ENCODE data around the gene EPYC. TPM values are rescaled to one million over a fixed set of nuclear protein-coding genes. Genes with fewer than 3 reads are reported as not detected.

Gene EPYC
- total RNA-seq, 1 donor from 2014 or later, result not detected

GRCh38 chr12:91040096-91040755, 35.5 kb upstream of the EPYC start:
- no peaks in the 10 kb centered on the region for H3K36me3 ChIP-seq
- intact Hi-C loops (cut with DNase I), result no loop called here
- no peaks in the 10 kb centered on the region for H3K27me3 ChIP-seq
- H3K9me3 ChIP-seq, result no peaks in the 10 kb centered on the region
- H3K4me1 ChIP-seq, result no peaks in the 10 kb centered on the region
- H3K4me3 ChIP-seq, result no peak overlapping the region
- no peak overlapping the region for H3K27ac ChIP-seq
- TF ChIP-seq CTCF (IDR thresholded peaks at IDR 0.05), result no peak
- DNase-seq (ENCODE audit: low spot score in 2 of 2), result no peak

- Histone ChIP-seq H3K9me3 (no peaks in the 10 kb centered on the region), H3K27ac (no peak overlapping the region), H3K27me3 (no peaks in the 10 kb centered on the region), H3K4me1 (no peaks in the 10 kb centered on the region), H3K36me3 (no peaks in the 10 kb centered on the region), H3K4me3 (no peak overlapping the region)
- intact Hi-C loops (cut with DNase I), result no loop called here
- no peak for DNase-seq (ENCODE audit: low spot score in 2 of 2)
- TF ChIP-seq CTCF (IDR thresholded peaks at IDR 0.05), result no peak
Measured at GRCh38 chr12:91037276-91037675, 32.5 kb upstream of the EPYC start.

- Histone ChIP-seq H3K4me1 (no peaks in the 10 kb centered on the region), H3K27ac (no peak overlapping the region), H3K9me3 (no peaks in the 10 kb centered on the region), H3K4me3 (no peak overlapping the region), H3K36me3 (no peaks in the 10 kb centered on the region), H3K27me3 (no peaks in the 10 kb centered on the region)
- no peak for TF ChIP-seq CTCF (IDR thresholded peaks at IDR 0.05)
- DNase-seq (ENCODE audit: low spot score in 2 of 2), result no peak
- intact Hi-C loops (cut with DNase I), result no loop called here
Measured at GRCh38 chr12:91033251-91033650, 28.5 kb upstream of the EPYC start.

- TF ChIP-seq CTCF (IDR thresholded peaks at IDR 0.05), result no peak
- Histone ChIP-seq H3K4me1 (no peaks in the 10 kb centered on the region), H3K27me3 (no peaks in the 10 kb centered on the region), H3K36me3 (no peaks in the 10 kb centered on the region), H3K4me3 (no peak overlapping the region), H3K27ac (no peak overlapping the region), H3K9me3 (no peaks in the 10 kb centered on the region)
- intact Hi-C loops (cut with DNase I), result no loop called here
- no peak for DNase-seq (ENCODE audit: low spot score in 2 of 2)
Measured at GRCh38 chr12:91023326-91024004, 18.7 kb upstream of the EPYC start.

GRCh38 chr12:91021076-91021475, 16.3 kb upstream of the EPYC start:
- no peak for TF ChIP-seq CTCF (IDR thresholded peaks at IDR 0.05)
- no peaks in the 10 kb centered on the region for H3K9me3 ChIP-seq
- no peak for DNase-seq (ENCODE audit: low spot score in 2 of 2)
- H3K4me3 ChIP-seq, result no peak overlapping the region
- no peaks in the 10 kb centered on the region for H3K4me1 ChIP-seq
- no peak overlapping the region for H3K27ac ChIP-seq
- H3K36me3 ChIP-seq, result no peaks in the 10 kb centered on the region
- no peaks in the 10 kb centered on the region for H3K27me3 ChIP-seq
- intact Hi-C loops (cut with DNase I), result no loop called here
